Measurements from ENCODE around the gene MCCC2. TPM values are rescaled to one million over a fixed set of nuclear protein-coding genes. Genes with fewer than 3 reads are reported as not detected.
A peak's percentile ranks its signal among the peaks of the same experiment; 100 is the strongest.
"Not testable (repeated sequence)": the region's sequence is repeated elsewhere in the genome, so short reads cannot be mapped to it uniquely, and the experiment has no call there.

Gene MCCC2
- polyA plus RNA-seq, 1 donor = 19.9 TPM

DNA sequence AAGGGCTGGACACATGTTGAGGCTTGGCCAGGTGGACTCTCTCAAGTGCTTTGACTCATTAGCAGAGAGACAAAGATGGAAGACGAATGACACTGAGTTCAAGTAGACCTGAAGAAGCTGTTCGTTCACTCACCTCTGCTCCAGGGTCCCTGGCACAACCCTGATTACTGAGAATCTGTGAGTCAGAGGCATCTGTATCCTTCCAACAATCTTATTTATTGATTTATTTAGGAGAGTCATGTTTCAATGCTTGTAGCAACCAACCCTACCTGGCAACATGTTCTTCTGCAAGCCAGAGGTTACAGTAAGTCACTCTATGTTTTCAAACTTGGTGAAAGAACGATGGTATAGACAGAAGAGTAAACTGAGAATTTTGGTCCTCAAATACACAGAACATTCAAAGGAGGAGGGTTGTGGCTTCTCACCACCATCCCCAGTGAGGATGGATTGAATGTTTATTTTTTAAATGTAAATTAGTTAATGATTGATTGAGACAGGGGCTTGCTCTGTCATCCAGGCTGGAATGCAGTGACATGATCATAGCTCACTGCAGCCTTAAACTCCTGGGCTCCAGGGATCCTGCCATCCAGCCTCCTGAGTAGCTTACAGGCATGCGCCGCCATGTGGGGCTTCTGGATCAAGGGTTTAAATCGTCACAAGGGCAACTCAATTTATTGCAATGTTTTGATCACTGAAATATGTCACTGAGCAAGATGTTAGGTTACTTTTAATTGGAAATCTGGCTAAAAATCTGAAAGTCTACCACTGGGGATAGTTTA lies 76.2 kb downstream of the MCCC2 start:
- DNase-seq = no peak

- not testable (repeated sequence) for DNase-seq
These were observed 77.5 kb downstream of the MCCC2 start for GRCh38 chr5:71664615-71665014.

DNA sequence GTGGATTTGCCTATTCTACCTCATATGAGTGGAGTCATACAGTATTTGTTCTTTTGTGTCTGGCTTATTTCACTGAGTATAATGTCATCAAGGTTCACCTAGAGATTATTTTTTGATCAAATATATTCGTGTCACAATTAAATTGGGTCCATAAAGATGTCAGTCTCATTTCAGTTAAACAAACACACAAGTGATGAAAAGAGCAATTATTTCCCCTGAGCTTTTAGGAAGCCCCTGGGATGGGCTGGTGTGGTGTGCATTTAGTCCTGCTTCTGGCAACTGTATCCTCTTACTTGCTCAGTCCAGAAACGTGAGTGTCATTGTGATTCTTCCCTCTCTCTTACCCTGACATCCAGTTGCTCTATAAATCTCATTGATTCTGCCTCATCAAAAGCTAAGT lies 79.2 kb downstream of the MCCC2 start:
- no peak for DNase-seq

- no peak for DNase-seq
These were observed 90.8 kb downstream of the MCCC2 start for GRCh38 chr5:71677977-71678376.

DNA sequence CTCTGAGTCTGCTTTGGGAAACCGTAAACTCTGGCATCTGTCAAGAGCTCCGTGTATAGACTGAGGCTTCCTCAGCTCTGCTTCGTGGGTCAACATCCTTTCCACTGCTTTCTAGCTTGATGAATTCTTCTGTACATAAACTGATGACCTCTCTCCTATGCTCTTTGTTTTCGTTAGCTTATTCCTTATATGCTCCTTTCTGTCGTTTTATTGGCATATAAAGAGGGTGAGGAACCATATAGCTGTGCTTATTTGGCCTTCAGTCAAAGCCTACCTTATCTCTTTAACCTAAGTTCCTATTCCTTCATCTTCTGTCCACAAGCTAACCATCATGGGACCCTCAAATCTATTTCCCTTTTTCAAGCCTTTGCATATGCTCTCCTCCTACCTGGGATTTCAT lies 92.6 kb downstream of the MCCC2 start:
- no peak for DNase-seq

- no peak for DNase-seq
These were observed 93.4 kb downstream of the MCCC2 start for GRCh38 chr5:71680510-71680909.

GRCh38 chr5:71681296-71681695 lies 94.2 kb downstream of the MCCC2 start:
- DNase-seq = peak; percentile 49

- no peak for DNase-seq
These were observed 97.2 kb downstream of the MCCC2 start for GRCh38 chr5:71684309-71684708.

GRCh38 chr5:71693828-71694427 lies 106.8 kb downstream of the MCCC2 start:
- no peak for DNase-seq

GRCh38 chr5:71695071-71695470 lies 107.9 kb downstream of the MCCC2 start:
- no peak for DNase-seq

GRCh38 chr5:71695595-71695994 lies 108.5 kb downstream of the MCCC2 start:
- no peak for DNase-seq

- no peak for DNase-seq
These were observed 110.8 kb downstream of the MCCC2 start for GRCh38 chr5:71697967-71698366.

DNA sequence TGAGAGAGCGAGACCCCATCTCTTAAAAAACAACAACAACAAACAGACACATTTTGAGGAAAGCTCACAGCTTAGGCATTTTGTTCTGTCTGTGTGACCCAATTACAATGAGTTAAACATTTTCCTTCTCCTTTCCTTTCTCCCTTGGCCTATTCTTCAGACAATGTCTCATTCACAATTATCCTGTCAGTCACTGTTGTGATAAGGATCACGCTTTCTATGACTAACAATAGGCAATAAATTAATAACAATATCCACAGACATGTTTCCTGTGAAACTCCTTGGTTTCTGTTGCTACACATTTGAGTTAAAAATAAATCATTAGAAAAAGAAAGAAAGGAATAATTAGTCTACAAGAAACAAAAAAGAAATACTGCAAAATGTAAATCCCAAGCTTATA lies 112.1 kb downstream of the MCCC2 start:
- no peak for DNase-seq

GRCh38 chr5:71699751-71700150 lies 112.6 kb downstream of the MCCC2 start:
- DNase-seq = no peak

DNA sequence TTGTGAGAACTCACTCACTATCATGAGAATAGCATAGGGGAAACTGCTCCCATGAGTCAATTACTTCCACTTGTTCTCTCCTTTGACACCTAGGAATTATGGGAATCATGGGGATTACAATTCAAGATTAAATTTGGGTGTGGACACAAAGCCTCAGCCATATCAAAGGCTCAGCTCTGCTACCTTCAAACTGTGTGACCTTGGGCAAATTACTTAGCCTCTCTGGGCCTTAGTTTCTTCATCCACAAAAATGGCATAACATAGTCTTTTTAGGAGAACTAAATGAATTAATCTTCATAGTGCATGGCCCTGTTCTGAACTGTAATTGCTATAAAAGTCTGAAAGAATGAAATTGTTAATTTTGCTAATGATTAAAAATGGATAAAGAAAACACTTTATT lies 113.7 kb downstream of the MCCC2 start:
- no peak for DNase-seq

DNA sequence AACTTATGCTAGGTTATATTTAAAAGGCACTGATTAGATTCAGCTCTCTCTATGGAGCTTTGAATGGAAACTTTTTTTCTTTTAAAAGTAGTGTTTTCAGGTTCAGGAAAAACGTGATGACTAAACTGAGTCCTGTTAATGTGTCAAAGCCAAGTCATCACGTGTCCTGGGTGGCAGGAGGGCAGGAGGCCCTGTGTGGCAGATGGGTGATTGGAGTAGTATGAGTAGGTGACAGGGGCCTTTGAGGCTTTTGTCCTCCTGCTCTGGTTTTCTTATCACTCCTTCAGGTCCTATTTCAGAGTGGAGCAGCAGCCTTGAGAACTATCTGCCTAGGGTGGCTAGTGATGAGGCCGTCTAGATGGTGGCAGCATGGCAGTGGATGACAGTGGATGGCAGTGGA lies 114.3 kb downstream of the MCCC2 start:
- no peak for DNase-seq

GRCh38 chr5:71703941-71704340 lies 116.8 kb downstream of the MCCC2 start:
- DNase-seq = no peak

DNA sequence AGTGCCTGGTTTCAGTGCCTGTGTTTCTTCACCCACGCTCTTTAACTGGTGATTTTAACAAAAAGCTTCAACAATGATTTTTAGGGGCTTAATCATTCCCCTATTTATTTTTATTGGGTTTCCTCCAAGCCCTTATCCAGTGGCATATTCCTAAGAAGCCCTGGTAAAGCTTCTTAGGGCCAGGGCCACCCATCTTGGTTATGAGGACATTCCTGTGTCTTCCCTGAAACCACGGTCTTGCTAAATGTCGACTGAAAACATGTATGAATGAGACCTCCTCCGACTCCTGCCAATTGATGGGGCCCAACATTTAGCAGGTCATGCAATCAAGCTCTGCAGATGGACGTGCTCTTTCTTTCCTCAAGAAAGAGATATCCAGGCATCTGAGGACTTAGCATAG lies 118.3 kb downstream of the MCCC2 start:
- DNase-seq = no peak

DNA sequence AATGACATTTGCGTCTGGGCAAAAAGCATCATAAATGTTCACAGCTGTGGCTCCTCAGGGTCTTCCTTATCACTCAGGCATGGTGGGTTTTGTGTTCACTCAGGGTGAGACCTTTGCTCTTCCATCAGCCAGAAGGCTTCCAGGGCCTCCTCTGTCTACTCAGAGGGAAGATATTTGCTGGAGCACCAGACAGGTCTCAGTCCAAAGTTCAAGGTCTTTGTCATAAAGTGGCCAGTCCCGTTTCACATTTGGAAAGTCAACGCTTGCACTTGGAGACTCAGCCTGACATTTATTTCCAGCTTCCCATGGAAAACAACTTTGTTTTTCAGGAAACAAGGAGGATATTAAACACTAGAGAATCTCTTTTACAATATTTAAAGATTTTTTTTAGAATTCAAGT lies 119.8 kb downstream of the MCCC2 start:
- DNase-seq = no peak

Other genes with a start within 250 kb of the MCCC2 start
- 22.0 TPM for gene BDP1, start 131.7 kb upstream of the MCCC2 start, polyA plus RNA-seq (ENCODE audit: insufficient read length)
- gene CARTPT, start 131.9 kb downstream of the MCCC2 start, polyA plus RNA-seq (ENCODE audit: insufficient read length) = not detected